HepG2 (cell line): ENCODE measurements around the gene SIK3. TPM values are rescaled to one million over a fixed set of nuclear protein-coding genes. Genes with fewer than 3 reads are reported as not detected.

Experiments
- ATAC-seq: fragments of 200-7000 bp; cut with Tn5 transposase; 3 replicates; pipeline ENCODE4 v1.9.1; 2020; ENCODE audit warnings: mild to moderate bottlenecking, moderate library complexity
- BruUV-seq: library from RNA; stranded (reverse); fragments of 400-500 nt; replicated peaks from 2 replicates; lab custom pipeline; 2021; lab: Mats Ljungman, UMichigan
- CTCF ChIA-PET: fragments of 300-600 bp; formaldehyde crosslinking; extraction: SDS; loops from one replicate; lab custom pipeline; 2021; ENCODE audit warnings: low total read pairs, inconsistent platforms, low intra/inter-chr PET ratio; lab: Yijun Ruan, JAX
- POLR2A ChIA-PET: fragments of 350-600 bp; sonication (Branson Sonifier 250); formaldehyde crosslinking; loops from one replicate; lab custom pipeline; 2020; ENCODE audit warnings: antibody characterized with exemption, inconsistent platforms; lab: Yijun Ruan, JAX
- DNase-seq: peaks from one replicate; pipeline ENCODE4 v3.0.0-alpha.2; 2015; ENCODE audit warnings: low spot score
- FAIRE-seq: peaks from 3 replicates; lab custom pipeline; 2011; peaks lifted over from hg19 to GRCh38; lab: Jason Lieb, UNC
- H2AFZ ChIP-seq: one replicate; pipeline ENCODE4 v1.6.1; 2011; ENCODE audit warnings: low read length, inconsistent platforms
- H3K27ac ChIP-seq: fragments of 300-600 bp; 3 replicates; pipeline ENCODE4 v1.8.0; 2011; ENCODE audit warnings: mixed run types, mild to moderate bottlenecking, mixed read lengths, low read length, inconsistent platforms; ENCODE audit not compliant: insufficient read depth; ENCODE audit errors: extremely low read length
- H3K27me3 ChIP-seq, 2 experiments: fragments of 200-600 bp in 1 of 2; 2 replicates in 1 of 2; 3 replicates in 1 of 2; pipeline versions ENCODE4 v1.6.0 to v1.8.0; 2011; ENCODE audit warnings: low read length in 2 of 2, mild to moderate bottlenecking in 2 of 2, moderate library complexity in 2 of 2, inconsistent platforms in 1 of 2; ENCODE audit not compliant: insufficient read depth in 2 of 2, control insufficient read depth in 1 of 2
- H3K36me3 ChIP-seq, 2 experiments: fragments of 200-600 bp in 1 of 2; replicated peaks in 1 of 2; 2 replicates in 1 of 2; 3 replicates in 1 of 2; pipeline versions ENCODE4 v1.5.1 to v1.8.0; 2011; ENCODE audit warnings: low read length in 2 of 2, inconsistent platforms in 1 of 2; ENCODE audit not compliant: insufficient read depth in 2 of 2, control insufficient read depth in 1 of 2
- H3K4me1 ChIP-seq: 2 replicates; pipeline ENCODE4 v1.5.1; 2012; ENCODE audit warnings: low read length, inconsistent platforms; ENCODE audit not compliant: insufficient read depth
- H3K4me2 ChIP-seq: 2 replicates; pipeline ENCODE4 v1.6.0; 2011; ENCODE audit warnings: low read depth, low read length, inconsistent platforms
- H3K4me3 ChIP-seq, 3 experiments: fragments of 200-600 bp in 1 of 3; sonication (generic), shearing (Covaris generic) in 1 of 3; replicated peaks in 1 of 3; 2 replicates each; pipeline ENCODE4 v1.5.1; 2011 to 2016; ENCODE audit warnings: low read length in 3 of 3, inconsistent platforms in 2 of 3, low read depth in 2 of 3, mild to moderate bottlenecking in 2 of 3, control low read depth in 1 of 3, mixed read lengths in 1 of 3; ENCODE audit not compliant: insufficient read depth in 1 of 3
- H3K79me2 ChIP-seq: one replicate; pipeline ENCODE4 v1.6.1; 2011; ENCODE audit warnings: low read length, inconsistent platforms; ENCODE audit not compliant: insufficient read depth
- H3K9ac ChIP-seq: 2 replicates; pipeline ENCODE4 v1.6.0; 2011; ENCODE audit warnings: mild to moderate bottlenecking, low read depth, low read length, inconsistent platforms; ENCODE audit not compliant: insufficient read depth
- H3K9me3 ChIP-seq: 2 replicates; pipeline ENCODE4 v1.5.1; 2012; ENCODE audit warnings: mild to moderate bottlenecking, low read length
- H4K20me1 ChIP-seq: 2 replicates; pipeline ENCODE4 v1.6.0; 2011; ENCODE audit warnings: inconsistent platforms, mild to moderate bottlenecking, low read length, moderate library complexity; ENCODE audit not compliant: insufficient read depth
- CHD2 ChIP-seq: IDR thresholded peaks from 2 replicates; pipeline ENCODE4 v1.6.1; 2011; ENCODE audit warnings: low read depth, low read length, improper control_type of control experiment
- HNF4G ChIP-seq, 2 experiments: sonication (generic) in 1 of 2; formaldehyde crosslinking in 1 of 2; IDR thresholded peaks; 2 replicates each; pipeline versions ENCODE4 v1.4.0 to v1.6.1; 2011 to 2020; ENCODE audit warnings: borderline replicate concordance in 2 of 2, low read depth in 2 of 2, mild to moderate bottlenecking in 2 of 2, low read length in 1 of 2, missing genetic modification reagents in 1 of 2, moderate library complexity in 1 of 2
- KAT2B ChIP-seq: fragments of 150-350 bp; IDR thresholded peaks from 2 replicates; pipeline ENCODE4 v1.6.1; 2014; ENCODE audit warnings: low read depth, low read length, borderline replicate concordance
- PAWR ChIP-seq: sonication (generic); formaldehyde crosslinking; IDR thresholded peaks from 2 replicates; pipeline ENCODE4 v1.4.0; 2020; ENCODE audit warnings: missing genetic modification reagents, mild to moderate bottlenecking, borderline replicate concordance
- SALL2 ChIP-seq: sonication (generic); formaldehyde crosslinking; IDR thresholded peaks from 2 replicates; pipeline ENCODE4 v1.8.1; 2023; ENCODE audit warnings: mild to moderate bottlenecking, missing genetic modification reagents, inconsistent platforms
- SIX4 ChIP-seq: sonication (generic); formaldehyde crosslinking; IDR thresholded peaks from 2 replicates; pipeline ENCODE4 v1.4.0; 2020; ENCODE audit warnings: missing genetic modification reagents
- TBX3 ChIP-seq: fragments of 450-650 bp; IDR thresholded peaks from 2 replicates; pipeline ENCODE4 v1.6.1; 2017; ENCODE audit warnings: antibody characterized with exemption, mild to moderate bottlenecking, inconsistent platforms, borderline replicate concordance
- ZBTB37 ChIP-seq: sonication (generic); formaldehyde crosslinking; IDR thresholded peaks from 2 replicates; pipeline ENCODE4 v1.4.0; 2020; ENCODE audit warnings: mild to moderate bottlenecking, missing genetic modification reagents
- WGBS: methylation state at CpG from one replicate; pipeline ENCODE4 v1.1.6; 2017; ENCODE audit warnings: low lambda C conversion rate; 5-methylcytosine and 5-hydroxymethylcytosine counted together
- in situ Hi-C: cut with HindIII; loops from 2 replicates; pipeline ENCODE4 v1.10.0; 2017; ENCODE audit warnings: low pct_unique_long_range_greater_than_20kb; ENCODE audit not compliant: extremely low pct_ligation_motif_present
- intact Hi-C: fragments of 100-400 bp; cut with micrococcal nuclease; formaldehyde crosslinking; loops from one replicate; pipeline ENCODE4 v1.10.0; 2022; ENCODE audit not compliant: unreplicated experiment
- polyA plus RNA-seq, 8 experiments: library from polyadenylated mRNA; depleted of rRNA in 3 of 8; stranded (reverse) in 7 of 8; unstranded in 1 of 8; fragments of >200 nt; fragmentation: Illumina TruSeq in 4 of 8; extraction: Trizol in 4 of 8; gene quantifications; 2 replicates each; pipeline versions ENCODE4 v1.2.1 to v1.2.3, GENCODE V29; 2011 to 2016; ENCODE audit warnings: low read depth in 4 of 8, missing spikeins in 1 of 8, mixed read lengths in 1 of 8; ENCODE audit not compliant: insufficient read depth in 1 of 8
- total RNA-seq, 5 experiments: library from RNA; depleted of rRNA; stranded (reverse); fragments of >200 nt; fragmentation: Illumina TruSeq; extraction: Trizol; gene quantifications; 2 replicates each; pipeline ENCODE4 v1.2.3, GENCODE V29; 2016; ENCODE audit warnings: low read depth in 1 of 5

The SIK3 gene
- total and polyA plus RNA-seq, 2 of the 13 experiments (the other 11 are each of a cell fraction or from before 2014, with no cell fraction given) = 5.7 to 9.8 TPM

- H3K36me3 ChIP-seq = no peaks in the 10 kb centered on the region
- H3K9ac ChIP-seq = no peak overlapping the region
- no peaks in the 10 kb centered on the region for H4K20me1 ChIP-seq
- peak overlapping the region; percentile 1 for H3K27ac ChIP-seq
- 100% methylated on average over 1 of the region's 1 CpG for WGBS
- H3K27me3 ChIP-seq = no peaks in the 10 kb centered on the region
- DNase-seq (no peak), FAIRE-seq (no peak), ATAC-seq (no peak)
- H2AFZ ChIP-seq = no peak overlapping the region
- CTCF ChIA-PET = no interaction called here
- peaks cover 23% of the 10 kb centered on the region for H3K79me2 ChIP-seq
- peaks cover 12% of the 10 kb centered on the region; the same call in 1 of the 2 replicates for H3K4me1 ChIP-seq
- no peak overlapping the region for H3K4me2 ChIP-seq
- POLR2A ChIA-PET = no interaction called here
- no peak overlapping the region for H3K4me3 ChIP-seq
- no TSS peak for BruUV-seq
- no peaks in the 10 kb centered on the region for H3K9me3 ChIP-seq
- no peak for TF ChIP-seq KAT2B
- TF ChIP-seq ZBTB37 (CRISPR knock-in tag) = no peak
- no peak for TF ChIP-seq HNF4G (IDR thresholded peaks at IDR 0.05; ENCODE audit: borderline replicate concordance, low read depth, low read length)
- TF ChIP-seq HNF4G (CRISPR knock-in tag; IDR thresholded peaks at IDR 0.05; ENCODE audit: borderline replicate concordance, low read depth) = no peak
- TF ChIP-seq CHD2 = no peak
- no peak for TF ChIP-seq SIX4
- no peak for TF ChIP-seq SALL2 (CRISPR knock-in tag)
- TF ChIP-seq TBX3 = no peak
- TF ChIP-seq PAWR (CRISPR knock-in tag) = no peak
- intact Hi-C loops = no loop called here
- in situ Hi-C loops = no loop called here
These were observed 60.8 kb downstream of the SIK3 start for GRCh38 chr11:117037279-117037974.
